NCI-H345 treated with DMSO at 0.1 percent for 48 hours (cell line): ENCODE measurements around the gene SEL1L3.
"Not testable (repeated sequence)": the region's sequence is repeated elsewhere in the genome, so short reads cannot be mapped to it uniquely, and the experiment has no call there.

Experiments used
- DNase-seq: peaks from one replicate; lab custom pipeline; 2025; ENCODE audit not compliant: unreplicated experiment; lab: John Stamatoyannopoulos, UW

Gene SEL1L3

GRCh38 chr4:25879991-25880651 lies 17.3 kb upstream of the SEL1L3 start:
- DNase-seq = no peak

- no peak for DNase-seq
These were observed 16.8 kb upstream of the SEL1L3 start for GRCh38 chr4:25879587-25879986.

- DNase-seq = no peak
These were observed 16.4 kb upstream of the SEL1L3 start for GRCh38 chr4:25879091-25879584.

GRCh38 chr4:25878676-25879075 lies 15.9 kb upstream of the SEL1L3 start:
- no peak for DNase-seq

GRCh38 chr4:25875281-25875745 lies 12.5 kb upstream of the SEL1L3 start:
- no peak for DNase-seq

- DNase-seq = no peak
These were observed 11.9 kb upstream of the SEL1L3 start for GRCh38 chr4:25874655-25875054.

GRCh38 chr4:25873632-25874129 lies 10.9 kb upstream of the SEL1L3 start:
- no peak for DNase-seq

- no peak for DNase-seq
These were observed 10.3 kb upstream of the SEL1L3 start for GRCh38 chr4:25872851-25873631.

- no peak for DNase-seq
These were observed 7.3 kb upstream of the SEL1L3 start for GRCh38 chr4:25870081-25870480.

- no peak for DNase-seq
These were observed 5.0 kb upstream of the SEL1L3 start for GRCh38 chr4:25867781-25868294.

- DNase-seq = not testable (repeated sequence)
These were observed 3.6 kb upstream of the SEL1L3 start for GRCh38 chr4:25866401-25866800.

- DNase-seq = no peak
These were observed 2.8 kb upstream of the SEL1L3 start for GRCh38 chr4:25865586-25865985.

- no peak for DNase-seq
These were observed 1.1 kb upstream of the SEL1L3 start for GRCh38 chr4:25863831-25864418.

- no peak for DNase-seq
These were observed 578 bp upstream of the SEL1L3 start for GRCh38 chr4:25863347-25863784.

GRCh38 chr4:25861951-25862410 lies 807 bp downstream of the SEL1L3 start:
- no peak for DNase-seq

- no peak for DNase-seq
These were observed 1.4 kb downstream of the SEL1L3 start for GRCh38 chr4:25861280-25861950.

- DNase-seq = no peak
These were observed 2.1 kb downstream of the SEL1L3 start for GRCh38 chr4:25860586-25861279.

- DNase-seq = no peak
These were observed 3.2 kb downstream of the SEL1L3 start for GRCh38 chr4:25859429-25860148.

GRCh38 chr4:25857851-25858400 lies 4.9 kb downstream of the SEL1L3 start:
- no peak for DNase-seq
